Measurements from ENCODE around the gene PICK1.
"Not testable (repeated sequence)": the region's sequence is repeated elsewhere in the genome, so short reads cannot be mapped to it uniquely, and the experiment has no call there.

The PICK1 gene

GRCh38 chr22:38097557-38098409, 40.6 kb downstream of the PICK1 start:
- no peak for DNase-seq

GRCh38 chr22:38098410-38099249, 41.4 kb downstream of the PICK1 start:
- no peak for DNase-seq

- no peak for DNase-seq
Measured at GRCh38 chr22:38103641-38104040, 46.4 kb downstream of the PICK1 start.

GRCh38 chr22:38104084-38104483, 46.9 kb downstream of the PICK1 start:
- no peak for DNase-seq

- DNase-seq, result no peak
Measured at GRCh38 chr22:38106814-38107578, 49.8 kb downstream of the PICK1 start.

- no peak for DNase-seq
Measured at GRCh38 chr22:38107692-38108515, 50.7 kb downstream of the PICK1 start.

- DNase-seq, result no peak
Measured at GRCh38 chr22:38108561-38109319, 51.5 kb downstream of the PICK1 start.

- no peak for DNase-seq
Measured at GRCh38 chr22:38109371-38110001, 52.3 kb downstream of the PICK1 start.

- DNase-seq, result no peak
Measured at GRCh38 chr22:38110008-38110862, 53.0 kb downstream of the PICK1 start, which contains the start of gene BAIAP2L2. TSS of gene BAIAP2L2 (minus strand) at chr22:38110684. CDS start at chr22:38110525, 159 bp downstream.

GRCh38 chr22:38110863-38111852, 54.0 kb downstream of the PICK1 start:
- no peak for DNase-seq

- DNase-seq, result no peak
Measured at GRCh38 chr22:38111925-38112355, 54.7 kb downstream of the PICK1 start.

- DNase-seq, result no peak
Measured at GRCh38 chr22:38112381-38112780, 55.2 kb downstream of the PICK1 start.

- DNase-seq, result peak; percentile 70 to 72
Measured at GRCh38 chr22:38114484-38115398, 57.5 kb downstream of the PICK1 start.

GRCh38 chr22:38115423-38116205, 58.4 kb downstream of the PICK1 start:
- no peak for DNase-seq

GRCh38 chr22:38117556-38117955, 60.4 kb downstream of the PICK1 start:
- DNase-seq, result not testable (repeated sequence)

- DNase-seq, result no peak
Measured at GRCh38 chr22:38118182-38118581, 61.0 kb downstream of the PICK1 start.
